HepG2 (cell line): ENCODE measurements around the gene TFEB. TPM values are rescaled to one million over a fixed set of nuclear protein-coding genes. Genes with fewer than 3 reads are reported as not detected.

Experiments used
- ARNT2 ChIP-seq: sonication (generic); formaldehyde crosslinking; IDR thresholded peaks from 2 replicates; pipeline ENCODE4 v1.8.0; 2022; ENCODE audit warnings: mild to moderate bottlenecking, low read depth, missing genetic modification reagents, moderate library complexity
- CENPT ChIP-seq: sonication (generic); formaldehyde crosslinking; IDR thresholded peaks from 2 replicates; pipeline ENCODE4 v1.8.0; 2022; ENCODE audit warnings: low read depth, mild to moderate bottlenecking, moderate library complexity, missing genetic modification reagents
- CSRNP2 ChIP-seq: sonication (generic); formaldehyde crosslinking; conservative IDR thresholded peaks from 2 replicates; pipeline ENCODE4 v1.8.0; 2022; ENCODE audit warnings: low read depth, missing genetic modification reagents
- E2F1 ChIP-seq: sonication (generic); formaldehyde crosslinking; IDR thresholded peaks from 2 replicates; pipeline ENCODE4 v1.5.0; 2020; ENCODE audit warnings: missing genetic modification reagents
- FOXA3 ChIP-seq: IDR thresholded peaks from 2 replicates; pipeline ENCODE4 v1.6.1; 2016; ENCODE audit warnings: missing genetic modification reagents, missing compliant biosample characterization
- KLF6 ChIP-seq: IDR thresholded peaks from 2 replicates; pipeline ENCODE4 v1.8.0; 2016; ENCODE audit warnings: missing biosample characterization, missing genetic modification reagents
- MTA1 ChIP-seq: sonication (generic); formaldehyde crosslinking; IDR thresholded peaks from 2 replicates; pipeline ENCODE4 v1.4.0; 2020; ENCODE audit warnings: missing genetic modification reagents, mild to moderate bottlenecking, borderline replicate concordance
- TP53 ChIP-seq: sonication (generic); formaldehyde crosslinking; conservative IDR thresholded peaks from 2 replicates; pipeline ENCODE4 v1.4.0; 2020; ENCODE audit warnings: missing genetic modification reagents
- ZBED4 ChIP-seq: sonication (generic); formaldehyde crosslinking; IDR thresholded peaks from 2 replicates; pipeline ENCODE4 v1.4.0; 2020; ENCODE audit warnings: missing genetic modification reagents, borderline replicate concordance
- ZBTB4 ChIP-seq: sonication (generic); formaldehyde crosslinking; IDR thresholded peaks from 2 replicates; pipeline ENCODE4 v1.4.0; 2020; ENCODE audit warnings: missing genetic modification reagents, mild to moderate bottlenecking, borderline replicate concordance
- ZBTB46 ChIP-seq: sonication (generic); formaldehyde crosslinking; IDR thresholded peaks from 2 replicates; pipeline ENCODE4 v1.4.0; 2020; ENCODE audit warnings: mild to moderate bottlenecking, missing genetic modification reagents, borderline replicate concordance
- ZFP1 ChIP-seq: IDR thresholded peaks from 2 replicates; pipeline ENCODE4 v1.6.1; 2016
- ZFP82 ChIP-seq: sonication (generic); formaldehyde crosslinking; IDR thresholded peaks from 2 replicates; pipeline ENCODE4 v1.5.1; 2020; ENCODE audit warnings: mild to moderate bottlenecking, missing genetic modification reagents, borderline replicate concordance
- ZNF720 ChIP-seq: sonication (generic); formaldehyde crosslinking; IDR thresholded peaks from 2 replicates; pipeline ENCODE4 v1.4.0; 2020; ENCODE audit warnings: missing genetic modification reagents
- ZNF782 ChIP-seq: sonication (generic); formaldehyde crosslinking; IDR thresholded peaks from 2 replicates; pipeline ENCODE4 v1.4.0; 2020; ENCODE audit warnings: missing genetic modification reagents, mild to moderate bottlenecking, borderline replicate concordance
- ZNF788 ChIP-seq: sonication (generic); formaldehyde crosslinking; IDR thresholded peaks from 2 replicates; pipeline ENCODE4 v1.5.0; 2020; ENCODE audit warnings: mild to moderate bottlenecking, missing genetic modification reagents, borderline replicate concordance
- polyA plus RNA-seq, 8 experiments: library from polyadenylated mRNA; depleted of rRNA in 3 of 8; stranded (reverse) in 7 of 8; unstranded in 1 of 8; fragments of >200 nt; fragmentation: Illumina TruSeq in 4 of 8; extraction: Trizol in 4 of 8; gene quantifications; 2 replicates each; pipeline versions ENCODE4 v1.2.1 to v1.2.3, GENCODE V29; 2011 to 2016; ENCODE audit warnings: low read depth in 4 of 8, missing spikeins in 1 of 8, mixed read lengths in 1 of 8; ENCODE audit not compliant: insufficient read depth in 1 of 8
- total RNA-seq, 5 experiments: library from RNA; depleted of rRNA; stranded (reverse); fragments of >200 nt; fragmentation: Illumina TruSeq; extraction: Trizol; gene quantifications; 2 replicates each; pipeline ENCODE4 v1.2.3, GENCODE V29; 2016; ENCODE audit warnings: low read depth in 1 of 5

Gene TFEB
- total and polyA plus RNA-seq, 2 of the 13 experiments (the other 11 are each of a cell fraction or from before 2014, with no cell fraction given), result 13.3 to 18.7 TPM

- TF ChIP-seq ZBED4 (CRISPR knock-in tag) (no peak; the same call in 1 of the 2 replicates), ZBTB4 (CRISPR knock-in tag) (peak; percentile 25; the same call in 1 of the 2 replicates), MTA1 (CRISPR knock-in tag) (no peak), ZFP82 (CRISPR knock-in tag) (no peak), TP53 (CRISPR knock-in tag) (no peak), ZNF782 (CRISPR knock-in tag) (no peak), CSRNP2 (CRISPR knock-in tag) (no peak), ARNT2 (CRISPR knock-in tag) (peak; percentile 31; the same call in 1 of the 2 replicates), FOXA3 (CRISPR knock-in tag) (no peak), ZFP1 (CRISPR knock-in tag) (no peak), ZNF788 (peak; percentile 54; the same call in 1 of the 2 replicates), ZNF720 (CRISPR knock-in tag) (no peak), KLF6 (CRISPR knock-in tag) (no peak; the same call in 1 of the 2 replicates), CENPT (CRISPR knock-in tag) (no peak; the same call in 1 of the 2 replicates), ZBTB46 (no peak), E2F1 (CRISPR knock-in tag) (no peak)
Measured at GRCh38 chr6:41733707-41734665, 1.4 kb downstream of the TFEB start (continued).
